Femur (tissue), 1 donor: Measurements from ENCODE around the gene PDPR.
"Not testable (repeated sequence)": the region's sequence is repeated elsewhere in the genome, so short reads cannot be mapped to it uniquely, and the experiment has no call there.

Experiments used
- DNase-seq: peaks from one replicate; pipeline ENCODE4 v3.0.0-alpha.2; 2017

PDPR gene

GRCh38 chr16:70135796-70136195 is 21.7 kb downstream of the PDPR start:
- not testable (repeated sequence) for DNase-seq

- not testable (repeated sequence) for DNase-seq
Measured at GRCh38 chr16:70136595-70136994, 22.5 kb downstream of the PDPR start.

- DNase-seq: not testable (repeated sequence)
Measured at GRCh38 chr16:70142739-70143138, 28.6 kb downstream of the PDPR start.

- DNase-seq: not testable (repeated sequence)
Measured at GRCh38 chr16:70143231-70143895, 29.2 kb downstream of the PDPR start.

GRCh38 chr16:70147853-70148252 is 33.7 kb downstream of the PDPR start:
- DNase-seq: not testable (repeated sequence)

GRCh38 chr16:70148453-70148852 is 34.3 kb downstream of the PDPR start:
- not testable (repeated sequence) for DNase-seq

- DNase-seq: not testable (repeated sequence)
Measured at GRCh38 chr16:70149296-70149695, 35.2 kb downstream of the PDPR start.

- DNase-seq: no peak
Measured at GRCh38 chr16:70151391-70151790, 37.3 kb downstream of the PDPR start.

GRCh38 chr16:70151941-70152509 is 37.9 kb downstream of the PDPR start:
- DNase-seq: no peak

- no peak for DNase-seq
Measured at GRCh38 chr16:70152578-70153302, 38.6 kb downstream of the PDPR start.

GRCh38 chr16:70154736-70155135 is 40.6 kb downstream of the PDPR start:
- DNase-seq: not testable (repeated sequence)

- DNase-seq: no peak
Measured at GRCh38 chr16:70156207-70156978, 42.3 kb downstream of the PDPR start.

- peak; percentile 19 for DNase-seq
Measured at GRCh38 chr16:70157105-70157476, 43.0 kb downstream of the PDPR start.

- DNase-seq: no peak
Measured at GRCh38 chr16:70157477-70158260, 43.5 kb downstream of the PDPR start.

- peak; percentile 20 for DNase-seq
Measured at GRCh38 chr16:70158261-70158939, 44.3 kb downstream of the PDPR start.

GRCh38 chr16:70159355-70160348 is 45.5 kb downstream of the PDPR start:
- no peak for DNase-seq

GRCh38 chr16:70160388-70160787 is 46.3 kb downstream of the PDPR start:
- no peak for DNase-seq

GRCh38 chr16:70160821-70161220 is 46.7 kb downstream of the PDPR start:
- DNase-seq: no peak

- DNase-seq: no peak
Measured at GRCh38 chr16:70161350-70161749, 47.2 kb downstream of the PDPR start.

- DNase-seq: no peak
Measured at GRCh38 chr16:70162041-70162451, 47.9 kb downstream of the PDPR start.

- DNase-seq: no peak
Measured at GRCh38 chr16:70163596-70163995, 49.5 kb downstream of the PDPR start.
